ENCODE measurements around the gene CTXN2. TPM values are rescaled to one million over a fixed set of nuclear protein-coding genes. Genes with fewer than 3 reads are reported as not detected.

The CTXN2 gene
- total and polyA plus RNA-seq, 2 of the 13 experiments (the other 11 are each of a cell fraction or from before 2014, with no cell fraction given): not detected

DNA sequence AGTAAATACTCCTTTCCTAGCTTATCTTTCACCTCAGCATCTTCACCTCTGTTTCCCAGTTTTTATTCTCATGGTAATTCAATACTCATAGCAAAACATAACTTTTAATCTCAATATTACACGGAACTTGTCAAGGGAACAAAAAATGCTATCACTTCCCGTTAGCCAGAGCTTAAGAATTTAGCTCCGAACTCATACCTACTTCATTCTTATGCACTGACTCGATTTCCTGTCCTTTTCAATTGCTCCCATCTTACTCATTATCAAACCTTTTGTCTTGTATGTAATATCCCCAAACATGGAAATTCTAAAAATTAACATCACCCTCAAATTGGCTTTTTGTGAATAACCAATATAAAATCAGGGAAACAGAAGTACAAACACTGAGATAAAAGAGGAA is 41.6 kb upstream of the CTXN2 start:
- FAIRE-seq (no peak), ATAC-seq (no peak), DNase-seq (ENCODE audit: low spot score) (no peak)
- H3K4me3 ChIP-seq (replicated peaks in 1 of 3; ENCODE audit: insufficient read depth in 1 of 3, low read depth in 2 of 3, low read length in 3 of 3): no peak overlapping the region
- H2AFZ ChIP-seq (ENCODE audit: low read length): no peak overlapping the region
- 0 out of 2 replicates have a peak, but pooled peaks cover 6% of the 10 kb centered on the region for H3K4me1 ChIP-seq (ENCODE audit: insufficient read depth, low read length)
- no peak overlapping the region for H3K9ac ChIP-seq (ENCODE audit: insufficient read depth, low read depth, low read length)
- intact Hi-C loops (cut with micrococcal nuclease; ENCODE audit: unreplicated experiment) (no loop called here), in situ Hi-C loops (cut with HindIII; ENCODE audit: extremely low pct_ligation_motif_present, low pct_unique_long_range_greater_than_20kb) (no loop called here)
- H3K27me3 ChIP-seq (ENCODE audit: control insufficient read depth in 1 of 2, insufficient read depth in 2 of 2, low read length in 2 of 2): no peaks in the 10 kb centered on the region
- 48% methylated on average over 4 of the region's 4 CpGs for WGBS (ENCODE audit: low lambda C conversion rate)
- H3K36me3 ChIP-seq (replicated peaks in 1 of 2; ENCODE audit: control insufficient read depth in 1 of 2, insufficient read depth in 2 of 2, low read length in 2 of 2): no peaks in the 10 kb centered on the region
- H4K20me1 ChIP-seq (ENCODE audit: insufficient read depth, low read length): no peaks in the 10 kb centered on the region
- no peak overlapping the region for H3K27ac ChIP-seq (ENCODE audit: extremely low read length, insufficient read depth, low read length)
- no peak overlapping the region for H3K4me2 ChIP-seq (ENCODE audit: low read depth, low read length)
- no TSS peak for BruUV-seq (replicated peaks)
- POLR2A ChIA-PET: no interaction called here
- TF ChIP-seq NAIF1 (CRISPR knock-in tag; IDR thresholded peaks at IDR 0.05; ENCODE audit: borderline replicate concordance) (no peak), SALL1 (CRISPR knock-in tag; IDR thresholded peaks at IDR 0.05) (no peak), FIP1L1 (IDR thresholded peaks at IDR 0.05; ENCODE audit: borderline replicate concordance, insufficient read depth, low read depth, low read length) (no peak), SOX6 (IDR thresholded peaks at IDR 0.05) (no peak), SOX6 (CRISPR knock-in tag; IDR thresholded peaks at IDR 0.05) (no peak), MED13 (CRISPR knock-in tag; IDR thresholded peaks at IDR 0.05) (no peak), ZNF678 (CRISPR knock-in tag; IDR thresholded peaks at IDR 0.05) (no peak), FOXJ3 (CRISPR knock-in tag; IDR thresholded peaks at IDR 0.05; ENCODE audit: borderline replicate concordance) (no peak), TBX2 (CRISPR knock-in tag; IDR thresholded peaks at IDR 0.05; ENCODE audit: borderline replicate concordance) (no peak), HNRNPUL1 (IDR thresholded peaks at IDR 0.05; ENCODE audit: low read depth, low read length) (no peak), ZEB1 (IDR thresholded peaks at IDR 0.05; ENCODE audit: insufficient replicate concordance, low read depth) (no peak)
- TF ChIP-seq, protein P1, sequence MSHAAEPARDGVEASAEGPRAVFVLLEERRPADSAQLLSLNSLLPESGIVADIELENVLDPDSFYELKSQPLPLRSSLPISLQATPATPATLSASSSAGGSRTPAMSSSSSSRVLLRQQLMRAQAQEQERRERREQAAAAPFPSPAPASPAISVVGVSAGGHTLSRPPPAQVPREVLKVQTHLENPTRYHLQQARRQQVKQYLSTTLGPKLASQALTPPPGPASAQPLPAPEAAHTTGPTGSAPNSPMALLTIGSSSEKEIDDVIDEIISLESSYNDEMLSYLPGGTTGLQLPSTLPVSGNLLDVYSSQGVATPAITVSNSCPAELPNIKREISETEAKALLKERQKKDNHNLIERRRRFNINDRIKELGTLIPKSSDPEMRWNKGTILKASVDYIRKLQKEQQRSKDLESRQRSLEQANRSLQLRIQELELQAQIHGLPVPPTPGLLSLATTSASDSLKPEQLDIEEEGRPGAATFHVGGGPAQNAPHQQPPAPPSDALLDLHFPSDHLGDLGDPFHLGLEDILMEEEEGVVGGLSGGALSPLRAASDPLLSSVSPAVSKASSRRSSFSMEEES (CRISPR knock-in tag; IDR thresholded peaks at IDR 0.05): no peak
- H3K79me2 ChIP-seq (ENCODE audit: insufficient read depth, low read length): no peaks in the 10 kb centered on the region
- CTCF ChIA-PET (ENCODE audit: low intra/inter-chr PET ratio, low total read pairs): no interaction called here
- no peaks in the 10 kb centered on the region for H3K9me3 ChIP-seq (ENCODE audit: low read length)

Measured in HepG2 (cell line).